DMS79 treated with DMSO at 0.1 percent for 48 hours (cell line): ENCODE measurements around the gene APPL2.
A peak's percentile ranks its signal among the peaks of the same experiment; 100 is the strongest.

ENCODE experiments used
- DNase-seq: peaks from one replicate; lab custom pipeline; 2025; lab: John Stamatoyannopoulos, UW

The APPL2 gene

DNA sequence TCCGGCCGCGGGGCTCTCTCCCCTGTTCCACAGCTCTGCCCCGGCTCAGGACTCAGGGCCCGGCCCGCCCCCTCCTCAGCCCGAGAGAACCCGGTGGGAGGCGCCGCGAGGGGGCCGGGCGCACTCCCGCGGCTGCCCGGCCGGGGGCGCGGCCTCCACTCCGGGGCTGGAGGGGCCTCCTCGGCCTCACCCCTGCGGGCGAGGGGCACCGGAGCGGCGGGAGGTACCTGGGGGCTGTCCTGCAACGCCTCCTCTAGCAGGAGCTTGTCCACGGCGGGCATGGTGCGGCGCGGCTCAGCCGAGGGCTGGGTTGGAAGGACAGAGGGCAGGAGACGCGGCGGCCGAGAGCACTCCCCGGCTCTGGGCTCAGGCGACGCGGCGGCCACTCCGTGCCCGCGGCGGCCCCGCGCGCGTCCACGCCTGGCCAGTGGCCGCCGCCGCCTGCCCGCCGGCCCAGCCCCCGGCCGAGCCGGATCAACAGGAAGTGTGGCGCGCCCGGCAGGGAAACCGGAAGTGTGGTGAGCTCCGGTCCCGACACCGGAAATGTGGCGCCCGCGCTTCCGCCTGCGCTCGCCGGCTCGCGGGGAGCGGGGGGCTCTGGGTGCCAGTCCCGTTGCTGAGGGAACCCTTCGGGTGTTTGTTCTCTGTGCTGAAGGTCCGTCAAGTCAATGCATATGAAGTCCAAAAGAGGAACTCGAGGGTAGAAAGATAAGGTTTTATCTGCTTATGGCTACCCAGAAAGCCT lies at the start of gene APPL2:
APPL2 (minus strand) TSS at position 443 of the 745 bp plus-strand sequence; CDS start at position 281, 162 bp downstream.
- DNase-seq: peak; percentile 85

GRCh38 chr12:105285378-105285777 lies 49.4 kb upstream of the APPL2 start:
- no peak for DNase-seq

DNA sequence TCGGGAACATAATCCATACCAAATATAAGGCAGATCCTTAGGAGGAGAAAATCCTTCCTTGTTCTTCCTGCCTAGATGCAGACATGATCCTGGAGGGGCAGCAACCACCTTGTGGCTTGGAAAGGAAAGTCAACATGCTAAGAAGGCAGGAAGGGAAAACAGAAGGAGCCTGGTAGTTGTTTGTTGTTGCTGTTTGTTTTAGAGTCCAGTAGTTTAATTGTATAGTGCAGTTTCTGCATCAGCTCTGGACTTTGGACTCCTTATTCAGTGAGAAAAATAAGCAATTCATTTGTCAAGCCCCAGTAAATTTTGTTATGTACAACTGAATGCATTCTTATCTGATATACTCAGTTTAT lies 45.7 kb upstream of the APPL2 start:
- DNase-seq: no peak

- DNase-seq: no peak
Observed at GRCh38 chr12:105280966-105281693, 45.2 kb upstream of the APPL2 start.

DNA sequence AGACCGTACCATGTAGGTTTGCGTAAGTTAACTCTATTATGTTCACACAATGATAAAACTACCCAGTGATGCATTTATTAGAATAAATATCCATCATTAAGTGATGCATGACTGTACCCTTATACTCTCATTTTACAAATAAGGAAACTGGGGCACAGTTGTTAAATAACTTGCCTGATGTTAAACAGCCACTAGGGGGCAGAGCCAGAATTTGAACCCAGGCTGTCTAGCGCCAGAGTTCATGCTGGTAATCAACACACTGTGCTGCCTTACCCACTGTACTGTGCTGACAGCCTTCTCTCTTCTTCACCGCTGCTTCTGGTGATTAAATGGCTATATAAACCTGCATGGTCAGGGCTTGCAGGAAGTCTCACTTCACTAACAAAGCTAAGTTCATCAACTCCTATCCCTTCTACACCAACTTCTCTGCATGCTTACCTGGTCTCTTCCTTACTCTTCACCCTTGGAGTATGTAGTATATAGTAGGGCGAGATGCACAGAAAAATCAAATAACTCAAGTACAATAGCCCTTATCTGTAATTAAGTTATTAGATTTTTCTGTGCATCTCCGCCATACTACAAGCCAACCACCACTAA lies 43.6 kb upstream of the APPL2 start:
- DNase-seq: no peak

- no peak for DNase-seq
Observed at GRCh38 chr12:105278043-105278697, 42.2 kb upstream of the APPL2 start.

GRCh38 chr12:105275997-105276733 lies 40.2 kb upstream of the APPL2 start:
- DNase-seq: no peak

- peak; percentile 68 for DNase-seq
Observed at GRCh38 chr12:105274571-105274970, 38.6 kb upstream of the APPL2 start.

DNA sequence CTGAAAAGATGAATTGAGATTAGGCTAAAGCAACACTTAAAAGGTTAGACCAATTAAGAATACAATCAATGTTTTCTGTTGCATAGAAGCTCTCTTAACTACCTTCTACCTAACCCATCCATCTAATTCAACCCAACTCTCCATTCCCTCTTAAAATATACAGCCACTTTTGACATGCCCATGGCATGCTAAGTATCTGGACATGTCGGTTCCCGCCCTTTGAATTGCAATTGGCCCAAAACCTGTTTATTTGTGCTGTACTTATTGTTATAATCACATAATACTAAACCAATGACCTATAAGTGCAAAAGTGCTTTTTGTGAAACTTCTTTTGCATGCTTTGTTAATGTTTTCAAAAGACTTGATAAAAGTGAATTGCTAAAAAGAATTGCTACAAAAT lies 37.6 kb upstream of the APPL2 start:
- peak; percentile 96 for DNase-seq

DNA sequence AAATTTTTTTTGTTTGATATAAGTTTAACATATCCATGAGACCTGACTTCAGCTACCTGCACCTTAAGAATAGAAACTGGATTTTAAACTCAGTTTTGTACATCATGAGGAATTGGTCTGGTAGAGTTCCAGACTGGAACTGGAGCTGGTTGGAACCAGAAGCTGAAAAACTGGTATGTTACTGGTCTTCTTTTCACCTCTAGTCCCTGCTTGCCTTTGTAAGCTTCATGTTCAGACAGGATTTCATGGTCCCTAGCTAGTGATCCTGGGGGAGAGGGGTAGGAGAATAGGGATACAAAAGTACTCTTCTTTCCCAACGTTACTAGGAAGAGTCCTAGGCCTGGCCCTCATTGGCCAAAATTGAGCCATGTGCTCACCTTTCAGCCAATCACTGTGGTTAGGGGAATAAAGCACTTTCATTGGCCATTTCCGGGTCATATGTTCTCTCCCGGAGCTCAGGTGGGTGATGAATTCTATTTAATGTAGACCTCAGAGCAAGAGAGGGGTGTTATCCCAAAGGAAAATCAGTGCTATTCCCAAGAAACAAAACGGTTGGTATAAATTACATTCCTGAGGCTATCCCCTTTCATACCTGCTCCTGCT lies 36.9 kb upstream of the APPL2 start:
- DNase-seq: peak; percentile 89

DNA sequence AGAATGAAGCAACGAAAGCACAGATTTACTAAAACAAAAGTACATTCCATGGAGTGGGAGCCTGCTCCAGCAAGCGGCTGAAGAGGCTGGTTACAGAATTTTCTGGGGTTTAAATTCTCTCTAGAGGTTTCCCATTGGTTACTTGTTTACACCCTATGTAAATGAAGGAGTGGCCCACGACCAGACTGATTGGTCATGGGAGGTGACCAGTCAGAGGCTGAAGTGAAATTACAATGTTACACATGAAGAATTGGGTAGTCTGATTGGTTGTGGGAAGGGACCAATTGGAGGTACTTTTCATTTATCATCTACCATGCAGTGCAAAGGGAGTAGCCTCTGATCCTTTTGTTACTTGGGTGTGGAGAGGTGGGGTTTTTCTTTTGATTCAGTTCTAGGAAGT lies 36.2 kb upstream of the APPL2 start:
- DNase-seq: no peak

GRCh38 chr12:105271364-105271763 lies 35.4 kb upstream of the APPL2 start:
- DNase-seq: no peak

DNA sequence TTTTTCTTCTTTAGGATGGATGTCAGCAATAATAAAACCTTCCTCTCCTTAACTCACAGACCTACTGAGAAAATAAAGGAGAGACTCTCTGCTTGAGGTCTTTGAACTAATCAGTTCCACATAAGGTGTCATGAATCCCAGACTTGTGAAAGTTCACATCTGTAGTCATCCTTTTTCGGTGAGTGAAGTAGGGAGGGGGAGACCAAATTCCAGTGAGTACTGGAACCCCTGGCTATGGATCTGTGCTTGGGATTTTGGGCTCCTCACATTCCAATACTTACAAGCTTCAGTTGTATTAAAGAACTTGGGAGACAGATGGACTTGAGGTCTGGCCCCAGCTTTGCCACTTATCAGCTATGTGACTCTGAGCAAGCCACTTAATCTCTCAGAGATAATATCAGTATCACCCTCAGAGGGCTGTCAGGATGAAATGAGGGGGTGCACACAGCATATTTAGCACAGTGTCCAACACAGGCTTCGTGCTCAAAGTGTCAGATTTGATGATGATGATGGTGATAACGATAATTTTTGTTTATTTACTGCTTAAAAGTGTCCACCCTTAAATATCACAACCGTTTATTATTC lies 34.8 kb upstream of the APPL2 start:
- no peak for DNase-seq

DNA sequence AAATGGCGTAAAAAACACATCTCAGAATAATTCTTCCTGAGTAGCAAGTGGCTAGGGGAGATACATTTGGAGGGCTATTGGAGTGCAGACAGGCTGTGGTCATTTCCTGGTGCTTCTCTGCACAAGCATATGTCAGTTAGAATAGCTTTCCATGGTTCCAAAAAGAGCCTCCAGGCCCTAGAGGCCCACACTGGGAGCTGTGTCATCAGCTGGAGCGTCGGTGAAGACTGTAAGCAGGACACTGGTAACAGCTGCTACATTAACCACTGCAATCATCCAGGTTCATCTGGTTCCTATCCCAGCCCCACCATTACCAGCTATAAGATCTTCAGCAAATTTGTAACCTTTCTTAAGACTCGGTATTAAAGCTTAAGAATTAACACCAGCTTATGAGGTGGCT lies 31.7 kb upstream of the APPL2 start:
- DNase-seq: no peak

GRCh38 chr12:105264771-105265170 lies 28.8 kb upstream of the APPL2 start:
- no peak for DNase-seq

GRCh38 chr12:105262461-105263184 lies 26.6 kb upstream of the APPL2 start:
- DNase-seq: no peak

DNA sequence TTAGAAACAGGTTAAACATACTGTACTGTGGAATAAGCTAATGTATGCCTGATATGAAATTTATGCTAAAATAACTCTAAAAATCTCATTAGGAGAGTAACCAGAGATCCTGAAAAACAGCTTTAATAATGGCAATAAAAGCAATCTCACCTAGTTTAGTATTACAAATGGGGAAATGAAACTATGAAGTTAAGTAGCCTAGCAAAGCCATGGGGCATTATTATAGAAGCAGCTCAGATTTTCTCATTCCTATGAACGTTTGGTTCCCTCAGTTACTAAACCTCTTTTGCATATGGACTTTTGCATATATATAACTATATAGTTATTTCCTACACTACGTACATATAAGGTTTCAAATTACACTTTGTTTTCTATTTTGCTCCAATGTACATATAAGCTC lies 25.0 kb upstream of the APPL2 start:
- no peak for DNase-seq

GRCh38 chr12:105259226-105259625 lies 23.3 kb upstream of the APPL2 start:
- no peak for DNase-seq

GRCh38 chr12:105257321-105257728 lies 21.4 kb upstream of the APPL2 start:
- DNase-seq: no peak

GRCh38 chr12:105256921-105257320 lies 20.9 kb upstream of the APPL2 start:
- no peak for DNase-seq
